Effector memory CD4-positive, alpha-beta T cell (primary cell): Measurements from ENCODE around the gene SMAD1.
A peak's percentile ranks its signal among the peaks of the same experiment; 100 is the strongest.

Experiments
- DNase-seq, 3 donors: peaks; one replicate each; pipeline ENCODE4 v3.0.0-alpha.2; 2020
- H3K27ac ChIP-seq: 2 replicates; pipeline ENCODE4 v1.7.0; 2013; ENCODE audit warnings: mild to moderate bottlenecking, low read length, moderate library complexity; ENCODE audit not compliant: insufficient read depth, poor library complexity, severe bottlenecking
- H3K27me3 ChIP-seq: replicated peaks from 2 replicates; pipeline ENCODE4 v1.7.0; 2013; ENCODE audit warnings: mild to moderate bottlenecking, low read length; ENCODE audit not compliant: insufficient read depth, control insufficient read depth, poor library complexity, severe bottlenecking
- H3K36me3 ChIP-seq: 2 replicates; pipeline ENCODE4 v1.7.0; 2013; ENCODE audit warnings: mild to moderate bottlenecking, low read length, moderate library complexity; ENCODE audit not compliant: control insufficient read depth, insufficient read depth
- H3K4me1 ChIP-seq: 2 replicates; pipeline ENCODE4 v1.7.0; 2013; ENCODE audit warnings: low read length, mild to moderate bottlenecking; ENCODE audit not compliant: control insufficient read depth, insufficient read depth, poor library complexity, severe bottlenecking
- H3K4me3 ChIP-seq: 2 replicates; pipeline ENCODE4 v1.7.0; 2013; ENCODE audit warnings: low read length, low read depth, mild to moderate bottlenecking; ENCODE audit not compliant: insufficient read depth, poor library complexity, severe bottlenecking
- H3K9me3 ChIP-seq: 2 replicates; pipeline ENCODE4 v1.7.0; 2013; ENCODE audit warnings: mild to moderate bottlenecking, low read length, moderate library complexity; ENCODE audit not compliant: control insufficient read depth
- total RNA-seq, 3 donors: gene quantifications; one replicate each; lab custom pipeline; 2026; lab: John Stamatoyannopoulos, UW

SMAD1 gene
- total RNA-seq = 0.39 to 1.0 (median 0.61) reads per million in 3 donors

GRCh38 chr4:145481164-145481941 is at the start of gene SMAD1:
TSS of gene SMAD1 (plus strand) at chr4:145481853. CDS start at chr4:145514614, 32,761 bp downstream.
- no peak within 1 kb of the TSS for H3K27ac ChIP-seq
- H3K36me3 ChIP-seq = no peaks in the 10 kb centered on the region
- H3K4me1 ChIP-seq = peaks cover 11% of the 10 kb centered on the region
- H3K27me3 ChIP-seq = peaks cover 11% of the 10 kb centered on the region
- no peak for DNase-seq
- H3K4me3 ChIP-seq = peak within 1 kb of the TSS; percentile 53
- no peaks in the 10 kb centered on the region for H3K9me3 ChIP-seq

GRCh38 chr4:145433684-145434083 is 48.0 kb upstream of the SMAD1 start:
- H3K27ac ChIP-seq = no peak overlapping the region
- DNase-seq = no peak

GRCh38 chr4:145435646-145436045 is 46.0 kb upstream of the SMAD1 start:
- no peak overlapping the region for H3K4me3 ChIP-seq

More at GRCh38 chr4:145433684-145434083, 48.0 kb upstream of the SMAD1 start:
- no peaks in the 10 kb centered on the region for H3K9me3 ChIP-seq
- H3K27me3 ChIP-seq = no peaks in the 10 kb centered on the region
- no peaks in the 10 kb centered on the region for H3K4me1 ChIP-seq
- H3K36me3 ChIP-seq = no peaks in the 10 kb centered on the region
- H3K4me3 ChIP-seq = no peak overlapping the region

GRCh38 chr4:145436114-145436513 is 45.5 kb upstream of the SMAD1 start:
- no peak overlapping the region for H3K4me3 ChIP-seq
- no peaks in the 10 kb centered on the region for H3K4me1 ChIP-seq
- no peaks in the 10 kb centered on the region for H3K27me3 ChIP-seq
- H3K9me3 ChIP-seq = no peaks in the 10 kb centered on the region
- no peak for DNase-seq
- H3K27ac ChIP-seq = no peak overlapping the region
- H3K36me3 ChIP-seq = no peaks in the 10 kb centered on the region

More at GRCh38 chr4:145435646-145436045, 46.0 kb upstream of the SMAD1 start:
- Histone ChIP-seq H3K27me3 (no peaks in the 10 kb centered on the region), H3K27ac (no peak overlapping the region), H3K9me3 (no peaks in the 10 kb centered on the region), H3K36me3 (no peaks in the 10 kb centered on the region), H3K4me1 (no peaks in the 10 kb centered on the region)
- no peak for DNase-seq

- Histone ChIP-seq H3K4me3 (no peak overlapping the region), H3K36me3 (no peaks in the 10 kb centered on the region), H3K27ac (no peak overlapping the region), H3K4me1 (no peaks in the 10 kb centered on the region), H3K9me3 (no peaks in the 10 kb centered on the region), H3K27me3 (no peaks in the 10 kb centered on the region)
- DNase-seq = no peak
Measured at GRCh38 chr4:145436796-145437195, 44.9 kb upstream of the SMAD1 start.

- DNase-seq = no peak
- H3K36me3 ChIP-seq = no peaks in the 10 kb centered on the region
- no peaks in the 10 kb centered on the region for H3K27me3 ChIP-seq
Measured at GRCh38 chr4:145437466-145437865, 44.2 kb upstream of the SMAD1 start.

GRCh38 chr4:145438298-145438697 is 43.4 kb upstream of the SMAD1 start:
- DNase-seq = no peak

More at GRCh38 chr4:145437466-145437865, 44.2 kb upstream of the SMAD1 start:
- no peak overlapping the region for H3K4me3 ChIP-seq
- H3K4me1 ChIP-seq = no peaks in the 10 kb centered on the region
- no peaks in the 10 kb centered on the region for H3K9me3 ChIP-seq
- no peak overlapping the region for H3K27ac ChIP-seq

GRCh38 chr4:145440292-145441007 is 41.2 kb upstream of the SMAD1 start:
- Histone ChIP-seq H3K27me3 (no peaks in the 10 kb centered on the region), H3K9me3 (no peaks in the 10 kb centered on the region), H3K27ac (no peak overlapping the region), H3K4me1 (no peaks in the 10 kb centered on the region), H3K36me3 (no peaks in the 10 kb centered on the region), H3K4me3 (no peak overlapping the region)
- DNase-seq = no peak

More at GRCh38 chr4:145438298-145438697, 43.4 kb upstream of the SMAD1 start:
- Histone ChIP-seq H3K9me3 (no peaks in the 10 kb centered on the region), H3K4me1 (no peaks in the 10 kb centered on the region), H3K27ac (no peak overlapping the region), H3K36me3 (no peaks in the 10 kb centered on the region), H3K4me3 (no peak overlapping the region), H3K27me3 (no peaks in the 10 kb centered on the region)

- H3K4me3 ChIP-seq = no peak overlapping the region
- no peaks in the 10 kb centered on the region for H3K4me1 ChIP-seq
- no peak for DNase-seq
- H3K36me3 ChIP-seq = no peaks in the 10 kb centered on the region
- no peaks in the 10 kb centered on the region for H3K9me3 ChIP-seq
- H3K27me3 ChIP-seq = no peaks in the 10 kb centered on the region
- no peak overlapping the region for H3K27ac ChIP-seq
Measured at GRCh38 chr4:145446184-145446583, 35.5 kb upstream of the SMAD1 start.

- H3K9me3 ChIP-seq = no peaks in the 10 kb centered on the region
- H3K27ac ChIP-seq = no peak overlapping the region
- no peaks in the 10 kb centered on the region for H3K27me3 ChIP-seq
- H3K36me3 ChIP-seq = no peaks in the 10 kb centered on the region
- no peak overlapping the region for H3K4me3 ChIP-seq
- no peaks in the 10 kb centered on the region for H3K4me1 ChIP-seq
- no peak for DNase-seq
Measured at GRCh38 chr4:145451895-145452294, 29.8 kb upstream of the SMAD1 start.
